LNCaP clone FGC (cell line): Measurements from ENCODE around the gene ZCCHC7.
"Not testable (repeated sequence)": the region's sequence is repeated elsewhere in the genome, so short reads cannot be mapped to it uniquely, and the experiment has no call there.

Experiments used
- DNase-seq: peaks from one replicate; pipeline ENCODE4 v3.0.0-alpha.2; 2011; ENCODE audit warnings: low read depth
- H3K4me3 ChIP-seq: 2 replicates; pipeline ENCODE4 v1.5.1; 2011; ENCODE audit warnings: mild to moderate bottlenecking, low read depth, low read length, control low read depth
- TF ChIP-seq, protein P1 (sequence below): IDR thresholded peaks from 2 replicates; pipeline ENCODE4 v1.5.1; 2012; ENCODE audit warnings: mild to moderate bottlenecking; ENCODE audit not compliant: control insufficient read depth, insufficient read depth; ENCODE audit errors: extremely low read depth

ZCCHC7 gene

GRCh38 chr9:37187713-37188439 is 67.5 kb downstream of the ZCCHC7 start:
- TF ChIP-seq, protein P1, sequence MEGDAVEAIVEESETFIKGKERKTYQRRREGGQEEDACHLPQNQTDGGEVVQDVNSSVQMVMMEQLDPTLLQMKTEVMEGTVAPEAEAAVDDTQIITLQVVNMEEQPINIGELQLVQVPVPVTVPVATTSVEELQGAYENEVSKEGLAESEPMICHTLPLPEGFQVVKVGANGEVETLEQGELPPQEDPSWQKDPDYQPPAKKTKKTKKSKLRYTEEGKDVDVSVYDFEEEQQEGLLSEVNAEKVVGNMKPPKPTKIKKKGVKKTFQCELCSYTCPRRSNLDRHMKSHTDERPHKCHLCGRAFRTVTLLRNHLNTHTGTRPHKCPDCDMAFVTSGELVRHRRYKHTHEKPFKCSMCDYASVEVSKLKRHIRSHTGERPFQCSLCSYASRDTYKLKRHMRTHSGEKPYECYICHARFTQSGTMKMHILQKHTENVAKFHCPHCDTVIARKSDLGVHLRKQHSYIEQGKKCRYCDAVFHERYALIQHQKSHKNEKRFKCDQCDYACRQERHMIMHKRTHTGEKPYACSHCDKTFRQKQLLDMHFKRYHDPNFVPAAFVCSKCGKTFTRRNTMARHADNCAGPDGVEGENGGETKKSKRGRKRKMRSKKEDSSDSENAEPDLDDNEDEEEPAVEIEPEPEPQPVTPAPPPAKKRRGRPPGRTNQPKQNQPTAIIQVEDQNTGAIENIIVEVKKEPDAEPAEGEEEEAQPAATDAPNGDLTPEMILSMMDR = no peak
- DNase-seq = no peak
- H3K4me3 ChIP-seq = no peak overlapping the region

GRCh38 chr9:37190739-37191138 is 70.4 kb downstream of the ZCCHC7 start:
- DNase-seq, H3K4me3 ChIP-seq: not testable (repeated sequence)

- no peak overlapping the region for H3K4me3 ChIP-seq
- DNase-seq = no peak
- TF ChIP-seq, protein P1 = no peak
These were observed 71.2 kb downstream of the ZCCHC7 start for GRCh38 chr9:37191403-37192089.

GRCh38 chr9:37192803-37193202 is 72.4 kb downstream of the ZCCHC7 start:
- DNase-seq = no peak
- TF ChIP-seq, protein P1 = no peak
- H3K4me3 ChIP-seq = no peak overlapping the region

GRCh38 chr9:37197158-37198038 is 77.0 kb downstream of the ZCCHC7 start:
- no peak overlapping the region for H3K4me3 ChIP-seq
- TF ChIP-seq, protein P1 = no peak
- no peak for DNase-seq

- TF ChIP-seq, protein P1 = no peak
- no peak for DNase-seq
- no peak overlapping the region for H3K4me3 ChIP-seq
These were observed 77.8 kb downstream of the ZCCHC7 start for GRCh38 chr9:37198039-37198729.
